Osteoblast (primary cell): ENCODE measurements around the gene CPSF4L. TPM values are rescaled to one million over a fixed set of nuclear protein-coding genes. Genes with fewer than 3 reads are reported as not detected.
A peak's percentile ranks its signal among the peaks of the same experiment; 100 is the strongest.

Source experiments
- DNase-seq: peaks from one replicate; pipeline ENCODE4 v3.0.0; 2011; ENCODE audit warnings: low spot score, mixed read lengths; ENCODE audit not compliant: insufficient read length; ENCODE audit errors: missing footprints
- H2AFZ ChIP-seq: 2 replicates; pipeline ENCODE4 v1.6.0; 2011; ENCODE audit warnings: mild to moderate bottlenecking, low read length
- H3K27ac ChIP-seq: 2 replicates; pipeline ENCODE4 v1.5.1; 2011; ENCODE audit warnings: mild to moderate bottlenecking, low read depth, low read length, moderate library complexity
- H3K27me3 ChIP-seq: 2 replicates; pipeline ENCODE4 v1.6.0; 2012; ENCODE audit warnings: mild to moderate bottlenecking, control low read depth, inconsistent platforms, low read length, moderate library complexity; ENCODE audit not compliant: insufficient read depth
- H3K36me3 ChIP-seq: 2 replicates; pipeline ENCODE4 v1.5.1; 2011; ENCODE audit warnings: mild to moderate bottlenecking, low read length, control low read depth, moderate library complexity; ENCODE audit not compliant: insufficient read depth
- H3K4me1 ChIP-seq: 2 replicates; pipeline ENCODE4 v1.5.1; 2011; ENCODE audit warnings: mild to moderate bottlenecking, low read length, control low read depth, moderate library complexity; ENCODE audit not compliant: insufficient read depth
- H3K4me2 ChIP-seq: 2 replicates; pipeline ENCODE4 v1.6.0; 2011; ENCODE audit warnings: mild to moderate bottlenecking, low read length; ENCODE audit not compliant: insufficient read depth
- H3K4me3 ChIP-seq: fragments of 200-600 bp; sonication (generic); 3 replicates; pipeline ENCODE4 v1.5.1; 2012; ENCODE audit warnings: mild to moderate bottlenecking, low read length, inconsistent platforms; ENCODE audit not compliant: insufficient read depth
- H3K79me2 ChIP-seq: 2 replicates; pipeline ENCODE4 v1.6.0; 2012; ENCODE audit warnings: mild to moderate bottlenecking, low read length, control low read depth, inconsistent platforms; ENCODE audit not compliant: insufficient read depth
- H3K9me3 ChIP-seq: 2 replicates; pipeline ENCODE4 v1.5.1; 2011; ENCODE audit warnings: low read depth, low read length, control low read depth
- H4K20me1 ChIP-seq: 2 replicates; pipeline ENCODE4 v1.6.0; 2012; ENCODE audit warnings: mild to moderate bottlenecking, low read length, control low read depth; ENCODE audit not compliant: insufficient read depth
- CTCF ChIP-seq: IDR thresholded peaks from 2 replicates; pipeline ENCODE4 v1.5.1; 2011; ENCODE audit warnings: mild to moderate bottlenecking, low read depth, low read length, moderate library complexity; ENCODE audit errors: extremely low read depth
- total RNA-seq: library from RNA; depleted of rRNA; stranded (reverse); fragments of >200 nt; gene quantifications from 2 replicates; pipeline ENCODE4 v1.2.3, GENCODE V29; 2012

The CPSF4L gene
- total RNA-seq, 1 donor = not detected

- Histone ChIP-seq H3K9me3 (no peaks in the 10 kb centered on the region), H3K4me2 (no peak overlapping the region), H3K36me3 (peaks cover 11% of the 10 kb centered on the region), H3K27me3 (no peaks in the 10 kb centered on the region), H4K20me1 (peaks cover 11% of the 10 kb centered on the region), H3K4me3 (no peak overlapping the region), H3K27ac (no peak overlapping the region), H3K4me1 (peaks cover 12% of the 10 kb centered on the region), H2AFZ (no peak overlapping the region), H3K79me2 (peaks cover 43% of the 10 kb centered on the region)
- no peak for DNase-seq
- TF ChIP-seq CTCF = no peak
Measured at GRCh38 chr17:73234736-73235135, 26.9 kb downstream of the CPSF4L start.

- DNase-seq = peak; percentile 85
- Histone ChIP-seq H3K27ac (peak overlapping the region; percentile 77), H3K4me2 (peak overlapping the region; percentile 100), H3K4me1 (peaks cover 29% of the 10 kb centered on the region), H3K79me2 (peaks cover 55% of the 10 kb centered on the region), H3K36me3 (peaks cover 11% of the 10 kb centered on the region), H3K4me3 (peak overlapping the region; percentile 98), H2AFZ (peak overlapping the region; percentile 93), H3K27me3 (no peaks in the 10 kb centered on the region), H4K20me1 (peaks cover 27% of the 10 kb centered on the region), H3K9me3 (no peaks in the 10 kb centered on the region)
- TF ChIP-seq CTCF = no peak
Measured at GRCh38 chr17:73232587-73233373, 28.9 kb downstream of the CPSF4L start.

GRCh38 chr17:73231841-73232586, 29.7 kb downstream of the CPSF4L start:
- TF ChIP-seq CTCF = no peak
- Histone ChIP-seq H3K27ac (peak overlapping the region; percentile 77), H3K79me2 (peaks cover 60% of the 10 kb centered on the region), H2AFZ (peak overlapping the region; percentile 93), H3K27me3 (no peaks in the 10 kb centered on the region), H3K4me3 (peak overlapping the region; percentile 98), H3K4me2 (peak overlapping the region; percentile 100), H3K9me3 (no peaks in the 10 kb centered on the region), H3K36me3 (peaks cover 11% of the 10 kb centered on the region), H4K20me1 (peaks cover 33% of the 10 kb centered on the region), H3K4me1 (peaks cover 37% of the 10 kb centered on the region)
- DNase-seq = peak; percentile 98

GRCh38 chr17:73231395-73231794, 30.3 kb downstream of the CPSF4L start:
- TF ChIP-seq CTCF = no peak
- peaks cover 43% of the 10 kb centered on the region for H3K4me1 ChIP-seq
- peak overlapping the region; percentile 77 for H3K27ac ChIP-seq
- DNase-seq = peak; percentile 87
- H3K9me3 ChIP-seq = no peaks in the 10 kb centered on the region
- peaks cover 33% of the 10 kb centered on the region for H4K20me1 ChIP-seq
- peak overlapping the region; percentile 98 for H3K4me3 ChIP-seq
- peaks cover 66% of the 10 kb centered on the region for H3K79me2 ChIP-seq
- H3K4me2 ChIP-seq = peak overlapping the region; percentile 100
- H3K27me3 ChIP-seq = no peaks in the 10 kb centered on the region
- peaks cover 10% of the 10 kb centered on the region for H3K36me3 ChIP-seq
- peak overlapping the region; percentile 87 for H2AFZ ChIP-seq
